Lower lobe of right lung (tissue), 2 donors: ENCODE results near the gene ERCC4. TPM values are rescaled to one million over a fixed set of nuclear protein-coding genes. Genes with fewer than 3 reads are reported as not detected.

ENCODE experiments used
- ATAC-seq, 2 donors: fragments of 200-7000 bp; cut with Tn5 transposase; one replicate each; pipeline ENCODE4 v1.9.1; 2020 to 2022; ENCODE audit warnings: mild to moderate bottlenecking in 2 of 2, moderate library complexity in 2 of 2
- DNase-seq: peaks from one replicate; pipeline ENCODE4 v3.0.0-alpha.2; 2020
- H3K27ac ChIP-seq: fragments of 200-600 bp; one replicate; pipeline ENCODE4 v1.8.0; 2022
- H3K27me3 ChIP-seq: fragments of 200-600 bp; one replicate; pipeline ENCODE4 v1.8.0; 2022; ENCODE audit warnings: low read depth
- H3K36me3 ChIP-seq: fragments of 200-600 bp; one replicate; pipeline ENCODE4 v1.8.0; 2022; ENCODE audit warnings: mild to moderate bottlenecking
- H3K4me1 ChIP-seq: fragments of 200-600 bp; one replicate; pipeline ENCODE4 v1.8.0; 2022
- H3K4me3 ChIP-seq: fragments of 200-600 bp; one replicate; pipeline ENCODE4 v1.8.0; 2022; ENCODE audit warnings: mild to moderate bottlenecking
- H3K9me3 ChIP-seq: fragments of 200-600 bp; one replicate; pipeline ENCODE4 v1.8.0; 2022
- CTCF ChIP-seq: fragments of 200-600 bp; IDR thresholded peaks from one replicate; pipeline ENCODE4 v1.8.0; 2022; ENCODE audit warnings: antibody characterized with exemption, mild to moderate bottlenecking
- intact Hi-C: fragments of 100-400 bp; cut with DNase I; formaldehyde crosslinking; loops from one replicate; pipeline ENCODE4 v1.11.0; 2022
- total RNA-seq: library from RNA; stranded (reverse); fragmentation: NEBNext Ultra II Directional; extraction: Animal tissue kit (Norgen Biotek cat#: 25700); gene quantifications from one replicate; pipeline ENCODE4 v1.2.1, GENCODE V29; 2021
- donor health status: DM: no; HTN: yes; CAD: no; lungs with severe emphysema.

ERCC4 gene
- total RNA-seq, 1 donor from 2014 or later = 10.9 TPM

- Histone ChIP-seq H3K4me1 (peaks cover 15% of the 10 kb centered on the region), H3K4me3 (peak overlapping the region; percentile 27), H3K27me3 (no peaks in the 10 kb centered on the region), H3K27ac (peak overlapping the region; percentile 79), H3K36me3 (no peaks in the 10 kb centered on the region), H3K9me3 (no peaks in the 10 kb centered on the region)
- peak; percentile 78 for DNase-seq
- peak; percentile 91 to 92 for ATAC-seq
- intact Hi-C loops = no loop called here
- TF ChIP-seq CTCF = no peak
Observed at GRCh38 chr16:13957197-13958078, 37.5 kb downstream of the ERCC4 start.

GRCh38 chr16:13958474-13958873 lies 38.5 kb downstream of the ERCC4 start:
- ATAC-seq = no peak
- no peak overlapping the region for H3K4me3 ChIP-seq

GRCh38 chr16:13959626-13960025 lies 39.7 kb downstream of the ERCC4 start:
- peaks cover 15% of the 10 kb centered on the region for H3K4me1 ChIP-seq
- ATAC-seq (no peak), DNase-seq (no peak)
- intact Hi-C loops = no loop called here
- H3K27ac ChIP-seq = no peak overlapping the region
- H3K9me3 ChIP-seq = no peaks in the 10 kb centered on the region
- no peaks in the 10 kb centered on the region for H3K27me3 ChIP-seq
- H3K36me3 ChIP-seq = no peaks in the 10 kb centered on the region
- TF ChIP-seq CTCF = no peak
- no peak overlapping the region for H3K4me3 ChIP-seq

More at GRCh38 chr16:13958474-13958873, 38.5 kb downstream of the ERCC4 start:
- H3K36me3 ChIP-seq = no peaks in the 10 kb centered on the region
- H3K27me3 ChIP-seq = no peaks in the 10 kb centered on the region
- no peak for DNase-seq
- peak overlapping the region; percentile 79 for H3K27ac ChIP-seq
- intact Hi-C loops = no loop called here
- H3K4me1 ChIP-seq = peaks cover 15% of the 10 kb centered on the region
- H3K9me3 ChIP-seq = no peaks in the 10 kb centered on the region
- TF ChIP-seq CTCF = no peak

- intact Hi-C loops = no loop called here
- Histone ChIP-seq H3K36me3 (no peaks in the 10 kb centered on the region), H3K27me3 (no peaks in the 10 kb centered on the region), H3K27ac (no peak overlapping the region), H3K4me1 (peaks cover 15% of the 10 kb centered on the region), H3K4me3 (no peak overlapping the region), H3K9me3 (no peaks in the 10 kb centered on the region)
- DNase-seq (no peak), ATAC-seq (no peak)
- TF ChIP-seq CTCF = no peak
Observed at GRCh38 chr16:13961099-13961811, 41.3 kb downstream of the ERCC4 start.

- no peak for DNase-seq
- no peak for TF ChIP-seq CTCF
- ATAC-seq = no peak
- Histone ChIP-seq H3K36me3 (no peaks in the 10 kb centered on the region), H3K4me3 (no peak overlapping the region), H3K4me1 (peaks cover 12% of the 10 kb centered on the region), H3K27me3 (no peaks in the 10 kb centered on the region), H3K27ac (no peak overlapping the region), H3K9me3 (no peaks in the 10 kb centered on the region)
- intact Hi-C loops = no loop called here
Observed at GRCh38 chr16:13962232-13962631, 42.3 kb downstream of the ERCC4 start.
